Neuronal stem cell (in vitro differentiated cells): ENCODE results near the gene CRYZ.
"Not testable (repeated sequence)": the region's sequence is repeated elsewhere in the genome, so short reads cannot be mapped to it uniquely, and the experiment has no call there.

Experiments
- DNase-seq: peaks from one replicate; pipeline ENCODE4 v3.0.0-alpha.2; 2013; ENCODE audit warnings: low spot score
- H2AFZ ChIP-seq: one replicate; pipeline ENCODE4 v1.6.1; 2013; ENCODE audit warnings: mild to moderate bottlenecking, low read length, inconsistent platforms
- H2AK5ac ChIP-seq: 2 replicates; pipeline ENCODE4 v1.6.1; 2013; ENCODE audit warnings: low read depth, mild to moderate bottlenecking, inconsistent platforms, low read length, moderate library complexity, mixed read lengths
- H2BK120ac ChIP-seq: 2 replicates; pipeline ENCODE4 v1.6.1; 2013; ENCODE audit warnings: low read depth, mild to moderate bottlenecking, inconsistent platforms, low read length, moderate library complexity, mixed read lengths
- H2BK12ac ChIP-seq: one replicate; pipeline ENCODE4 v1.6.1; 2013; ENCODE audit warnings: low read length, inconsistent platforms
- H2BK15ac ChIP-seq: 2 replicates; pipeline ENCODE4 v1.6.1; 2013; ENCODE audit warnings: mild to moderate bottlenecking, low read length, inconsistent platforms, mixed read lengths
- H2BK5ac ChIP-seq: one replicate; pipeline ENCODE4 v1.6.1; 2013; ENCODE audit warnings: inconsistent platforms, mild to moderate bottlenecking, low read length, moderate library complexity
- H3K14ac ChIP-seq: one replicate; pipeline ENCODE4 v1.6.1; 2013; ENCODE audit warnings: low read length, inconsistent platforms
- H3K18ac ChIP-seq: 2 replicates; pipeline ENCODE4 v1.6.1; 2013; ENCODE audit warnings: low read length, inconsistent platforms
- H3K23ac ChIP-seq: 2 replicates; pipeline ENCODE4 v1.6.1; 2013; ENCODE audit warnings: low read depth, mild to moderate bottlenecking, mixed read lengths, low read length, inconsistent platforms; ENCODE audit not compliant: poor library complexity
- H3K27ac ChIP-seq: replicated peaks from 3 replicates; pipeline ENCODE4 v1.5.1; 2013; ENCODE audit warnings: low read length, inconsistent platforms
- H3K27me3 ChIP-seq, 3 experiments: 2 replicates each; pipeline ENCODE4 v1.6.1; 2013; ENCODE audit warnings: low read length in 3 of 3, mild to moderate bottlenecking in 2 of 3, inconsistent platforms in 1 of 3, low read depth in 1 of 3, mixed read lengths in 1 of 3, moderate library complexity in 1 of 3; ENCODE audit not compliant: control insufficient read depth in 3 of 3, insufficient read depth in 3 of 3
- H3K36me3 ChIP-seq, 2 donors: replicated peaks in 1 of 2; 2 replicates each; pipeline ENCODE4 v1.6.1; 2013; ENCODE audit warnings: low read length in 2 of 2; ENCODE audit not compliant: control insufficient read depth in 2 of 2, insufficient read depth in 2 of 2
- H3K4ac ChIP-seq: 2 replicates; pipeline ENCODE4 v1.6.1; 2013; ENCODE audit warnings: inconsistent platforms, mild to moderate bottlenecking, low read length, moderate library complexity
- H3K4me1 ChIP-seq, 2 donors: 1 replicate in 1 of 2; 2 replicates in 1 of 2; pipeline ENCODE4 v1.6.1; 2013; ENCODE audit warnings: low read length in 2 of 2, low read depth in 1 of 2; ENCODE audit not compliant: control insufficient read depth in 2 of 2, insufficient read depth in 1 of 2
- H3K4me2 ChIP-seq: one replicate; pipeline ENCODE4 v1.6.1; 2013; ENCODE audit warnings: mild to moderate bottlenecking, low read length, inconsistent platforms; ENCODE audit not compliant: insufficient read depth, poor library complexity, severe bottlenecking
- H3K4me3 ChIP-seq, 2 donors: 2 replicates each; pipeline ENCODE4 v1.5.1; 2013; ENCODE audit warnings: low read length in 2 of 2, mild to moderate bottlenecking in 2 of 2, inconsistent platforms in 1 of 2, moderate library complexity in 1 of 2
- H3K79me1 ChIP-seq: one replicate; pipeline ENCODE4 v1.6.1; 2013; ENCODE audit warnings: low read depth, mild to moderate bottlenecking, inconsistent platforms, low read length, moderate library complexity
- H3K9ac ChIP-seq: one replicate; pipeline ENCODE4 v1.6.1; 2013; ENCODE audit warnings: mild to moderate bottlenecking, low read depth, low read length, inconsistent platforms; ENCODE audit not compliant: poor library complexity
- H3K9me3 ChIP-seq, 2 donors: replicated peaks in 1 of 2; 2 replicates each; pipeline versions ENCODE3 to v1.6.1; 2013; ENCODE audit warnings: low read length in 2 of 2, mild to moderate bottlenecking in 2 of 2, inconsistent platforms in 1 of 2, low read depth in 1 of 2, mixed read lengths in 1 of 2, moderate library complexity in 1 of 2; ENCODE audit not compliant: control insufficient read depth in 2 of 2, insufficient read depth in 1 of 2
- H4K8ac ChIP-seq: one replicate; pipeline ENCODE4 v1.6.1; 2013; ENCODE audit warnings: low read depth, mild to moderate bottlenecking, inconsistent platforms, low read length, moderate library complexity
- H4K91ac ChIP-seq: one replicate; pipeline ENCODE4 v1.6.1; 2013; ENCODE audit warnings: low read length, low read depth, mild to moderate bottlenecking, inconsistent platforms; ENCODE audit not compliant: poor library complexity
- WGBS, 2 donors: extraction: QIAGEN DNeasy Blood & Tissue Kit; methylation state at CpG; one replicate each; pipeline ENCODE4 v1.1.7; 2013; ENCODE audit warnings: missing lambda C conversion rate in 2 of 2, mixed read lengths in 1 of 2; ENCODE audit not compliant: insufficient read length in 2 of 2, insufficient replicate concordance in 1 of 2; ENCODE audit errors: extremely low coverage in 2 of 2; 5-methylcytosine and 5-hydroxymethylcytosine counted together

The CRYZ gene

GRCh38 chr1:74767490-74767889 lies 34.6 kb upstream of the CRYZ start:
- H3K79me1 ChIP-seq = no peaks in the 10 kb centered on the region
- no peak overlapping the region for H4K8ac ChIP-seq
- H3K27me3 ChIP-seq = no peaks in the 10 kb centered on the region
- H3K27ac ChIP-seq = no peak overlapping the region
- WGBS, 2 donors = no CpG with 5 or more reads among the region's 3 CpGs
- H2BK120ac ChIP-seq = no peak overlapping the region
- DNase-seq = no peak
- H3K4me2 ChIP-seq = no peak overlapping the region
- H3K18ac ChIP-seq = no peak overlapping the region
- H2AFZ ChIP-seq = no peak overlapping the region
- no peak overlapping the region for H3K14ac ChIP-seq
- peaks cover 2 to 10% of the 10 kb centered on the region in 2 donors for H3K36me3 ChIP-seq
- no peak overlapping the region for H3K4me3 ChIP-seq
- H3K4me1 ChIP-seq = no peaks in the 10 kb centered on the region
- H2BK15ac ChIP-seq = no peak overlapping the region
- H3K4ac ChIP-seq = no peak overlapping the region
- no peak overlapping the region for H2BK5ac ChIP-seq
- H4K91ac ChIP-seq = no peak overlapping the region
- H2AK5ac ChIP-seq = no peak overlapping the region
- H3K23ac ChIP-seq = no peak overlapping the region
- no peaks in the 10 kb centered on the region for H3K9me3 ChIP-seq
- no peak overlapping the region for H3K9ac ChIP-seq
- H2BK12ac ChIP-seq = no peak overlapping the region

- H3K27me3 ChIP-seq = no peaks in the 10 kb centered on the region
- H4K91ac ChIP-seq = no peak overlapping the region
- no peak overlapping the region for H3K27ac ChIP-seq
- H3K4me1 ChIP-seq = no peaks in the 10 kb centered on the region
- H3K4me2 ChIP-seq = no peak overlapping the region
- no peak overlapping the region for H3K4me3 ChIP-seq
- peaks cover 2 to 16% of the 10 kb centered on the region in 2 donors for H3K36me3 ChIP-seq
- no peaks in the 10 kb centered on the region for H3K9me3 ChIP-seq
- no peak overlapping the region for H2BK12ac ChIP-seq
- no peak overlapping the region for H4K8ac ChIP-seq
- H2BK120ac ChIP-seq = no peak overlapping the region
- H3K79me1 ChIP-seq = no peaks in the 10 kb centered on the region
- H2AFZ ChIP-seq = no peak overlapping the region
- H2BK5ac ChIP-seq = no peak overlapping the region
- no peak overlapping the region for H3K23ac ChIP-seq
- no peak overlapping the region for H3K18ac ChIP-seq
- H2AK5ac ChIP-seq = no peak overlapping the region
- no peak overlapping the region for H2BK15ac ChIP-seq
- H3K14ac ChIP-seq = no peak overlapping the region
- no peak overlapping the region for H3K9ac ChIP-seq
- WGBS, 2 donors = no CpG with 5 or more reads among the region's 2 CpGs
- DNase-seq = no peak
- H3K4ac ChIP-seq = no peak overlapping the region
Measured at GRCh38 chr1:74766579-74766978, 33.7 kb upstream of the CRYZ start.

- H3K36me3 ChIP-seq = peaks cover 3 to 26% of the 10 kb centered on the region in 2 donors
- H3K27me3 ChIP-seq = no peaks in the 10 kb centered on the region
- H3K9me3 ChIP-seq = no peaks in the 10 kb centered on the region
- no peak overlapping the region for H2BK15ac ChIP-seq
- no peak overlapping the region for H2AK5ac ChIP-seq
- no peak overlapping the region for H3K14ac ChIP-seq
- no peak overlapping the region for H2AFZ ChIP-seq
- H3K4me2 ChIP-seq = no peak overlapping the region
- H3K79me1 ChIP-seq = no peaks in the 10 kb centered on the region
- no peak overlapping the region for H3K23ac ChIP-seq
- no peak overlapping the region for H3K9ac ChIP-seq
- H2BK12ac ChIP-seq = no peak overlapping the region
- H2BK5ac ChIP-seq = no peak overlapping the region
- no peak overlapping the region for H4K8ac ChIP-seq
- H3K4ac ChIP-seq = no peak overlapping the region
- no peak overlapping the region for H2BK120ac ChIP-seq
- no peak overlapping the region for H3K18ac ChIP-seq
- no peaks in the 10 kb centered on the region for H3K4me1 ChIP-seq
- WGBS, 2 donors = no CpG with 5 or more reads among the region's 4 CpGs
- H3K4me3 ChIP-seq = no peak overlapping the region
- DNase-seq = no peak
- no peak overlapping the region for H3K27ac ChIP-seq
- H4K91ac ChIP-seq = no peak overlapping the region
Measured at GRCh38 chr1:74763807-74764206, 31.0 kb upstream of the CRYZ start.

GRCh38 chr1:74756650-74757049 lies 23.8 kb upstream of the CRYZ start:
- Histone ChIP-seq H3K36me3 (peaks cover 6 to 69% of the 10 kb centered on the region in 2 donors), H3K9me3 (peaks cover 0 to 11% of the 10 kb centered on the region in 2 donors)
- not testable (repeated sequence) for H3K9ac ChIP-seq, H2BK12ac ChIP-seq, H2BK120ac ChIP-seq, H3K4ac ChIP-seq, DNase-seq, H3K27me3 ChIP-seq, H3K4me3 ChIP-seq, H2BK5ac ChIP-seq, H4K8ac ChIP-seq, H3K27ac ChIP-seq, H3K4me1 ChIP-seq, H3K4me2 ChIP-seq, H3K23ac ChIP-seq, H2BK15ac ChIP-seq, H2AK5ac ChIP-seq, H3K14ac ChIP-seq, H2AFZ ChIP-seq, H3K18ac ChIP-seq, H3K79me1 ChIP-seq, H4K91ac ChIP-seq
- no CpG with 5 or more reads among the region's 2 CpGs for WGBS, 2 donors
